ENCODE data around the gene MUC5B. TPM values are rescaled to one million over a fixed set of nuclear protein-coding genes. Genes with fewer than 3 reads are reported as not detected.

The MUC5B gene
- polyA plus RNA-seq, 1 donor from 2014 or later: not detected

GRCh38 chr11:1230121-1230455 lies 7.2 kb downstream of the MUC5B start:
- Mint-ChIP-seq H3K4me1 (peaks cover 0 to 1% (median 0%) of the 10 kb centered on the region in 3 donors), H3K27me3 (no peaks in the 10 kb centered on the region), H3K4me3 (no peak overlapping the region), H3K27ac (no peak overlapping the region), H3K36me3 (no peaks in the 10 kb centered on the region), H3K9me3 (no peaks in the 10 kb centered on the region)

- peaks cover 0 to 1% (median 0%) of the 10 kb centered on the region in 3 donors for H3K4me1 Mint-ChIP-seq
- H3K27ac Mint-ChIP-seq: no peak overlapping the region
- no peaks in the 10 kb centered on the region for H3K9me3 Mint-ChIP-seq
- H3K4me3 Mint-ChIP-seq: no peak overlapping the region
- no peaks in the 10 kb centered on the region for H3K27me3 Mint-ChIP-seq
- H3K36me3 Mint-ChIP-seq: no peaks in the 10 kb centered on the region
These were observed 7.9 kb downstream of the MUC5B start for GRCh38 chr11:1230456-1231395.

GRCh38 chr11:1231396-1232020 lies 8.6 kb downstream of the MUC5B start:
- peaks cover 0 to 1% (median 0%) of the 10 kb centered on the region in 3 donors for H3K4me1 Mint-ChIP-seq
- no peaks in the 10 kb centered on the region for H3K9me3 Mint-ChIP-seq
- H3K27ac Mint-ChIP-seq: no peak overlapping the region
- no peak overlapping the region for H3K4me3 Mint-ChIP-seq
- H3K36me3 Mint-ChIP-seq: no peaks in the 10 kb centered on the region
- no peaks in the 10 kb centered on the region for H3K27me3 Mint-ChIP-seq

- no peaks in the 10 kb centered on the region for H3K27me3 Mint-ChIP-seq
- H3K9me3 Mint-ChIP-seq: no peaks in the 10 kb centered on the region
- peaks cover 0 to 1% (median 0%) of the 10 kb centered on the region in 3 donors for H3K4me1 Mint-ChIP-seq
- H3K36me3 Mint-ChIP-seq: no peaks in the 10 kb centered on the region
- H3K27ac Mint-ChIP-seq: no peak overlapping the region
- H3K4me3 Mint-ChIP-seq: no peak overlapping the region
These were observed 9.4 kb downstream of the MUC5B start for GRCh38 chr11:1232021-1232882.

GRCh38 chr11:1232883-1233321 lies 10.0 kb downstream of the MUC5B start:
- no peak overlapping the region for H3K4me3 Mint-ChIP-seq
- H3K36me3 Mint-ChIP-seq: no peaks in the 10 kb centered on the region
- H3K4me1 Mint-ChIP-seq: peaks cover 0 to 1% (median 0%) of the 10 kb centered on the region in 3 donors
- H3K27ac Mint-ChIP-seq: no peak overlapping the region
- no peaks in the 10 kb centered on the region for H3K9me3 Mint-ChIP-seq
- H3K27me3 Mint-ChIP-seq: no peaks in the 10 kb centered on the region

GRCh38 chr11:1233351-1234053 lies 10.6 kb downstream of the MUC5B start:
- Mint-ChIP-seq H3K9me3 (no peaks in the 10 kb centered on the region), H3K27me3 (no peaks in the 10 kb centered on the region), H3K36me3 (no peaks in the 10 kb centered on the region), H3K4me3 (no peak overlapping the region), H3K27ac (no peak overlapping the region), H3K4me1 (peaks cover 0 to 1% (median 0%) of the 10 kb centered on the region in 3 donors)

GRCh38 chr11:1234054-1234720 lies 11.3 kb downstream of the MUC5B start:
- no peaks in the 10 kb centered on the region for H3K27me3 Mint-ChIP-seq
- no peak overlapping the region for H3K27ac Mint-ChIP-seq
- no peaks in the 10 kb centered on the region for H3K36me3 Mint-ChIP-seq
- H3K9me3 Mint-ChIP-seq: no peaks in the 10 kb centered on the region
- peaks cover 0 to 1% (median 0%) of the 10 kb centered on the region in 3 donors for H3K4me1 Mint-ChIP-seq
- no peak overlapping the region for H3K4me3 Mint-ChIP-seq

- no peak overlapping the region for H3K4me3 Mint-ChIP-seq
- no peaks in the 10 kb centered on the region for H3K9me3 Mint-ChIP-seq
- H3K27me3 Mint-ChIP-seq: no peaks in the 10 kb centered on the region
- H3K4me1 Mint-ChIP-seq: peaks cover 0 to 1% (median 0%) of the 10 kb centered on the region in 3 donors
- H3K27ac Mint-ChIP-seq: no peak overlapping the region
- H3K36me3 Mint-ChIP-seq: no peaks in the 10 kb centered on the region
These were observed 12.0 kb downstream of the MUC5B start for GRCh38 chr11:1234771-1235305.

GRCh38 chr11:1235306-1235900 lies 12.5 kb downstream of the MUC5B start:
- Mint-ChIP-seq H3K27ac (no peak overlapping the region), H3K4me3 (no peak overlapping the region), H3K9me3 (no peaks in the 10 kb centered on the region), H3K27me3 (no peaks in the 10 kb centered on the region), H3K4me1 (peaks cover 0 to 1% (median 0%) of the 10 kb centered on the region in 3 donors), H3K36me3 (no peaks in the 10 kb centered on the region)

GRCh38 chr11:1235901-1236315 lies 13.0 kb downstream of the MUC5B start:
- H3K27me3 Mint-ChIP-seq: no peaks in the 10 kb centered on the region
- no peaks in the 10 kb centered on the region for H3K36me3 Mint-ChIP-seq
- H3K9me3 Mint-ChIP-seq: no peaks in the 10 kb centered on the region
- H3K4me1 Mint-ChIP-seq: peaks cover 0 to 1% (median 0%) of the 10 kb centered on the region in 3 donors
- no peak overlapping the region for H3K27ac Mint-ChIP-seq
- no peak overlapping the region for H3K4me3 Mint-ChIP-seq

- no peak overlapping the region for H3K4me3 Mint-ChIP-seq
- H3K4me1 Mint-ChIP-seq: no peaks in the 10 kb centered on the region
- H3K36me3 Mint-ChIP-seq: no peaks in the 10 kb centered on the region
- H3K27me3 Mint-ChIP-seq: no peaks in the 10 kb centered on the region
- no peaks in the 10 kb centered on the region for H3K9me3 Mint-ChIP-seq
- H3K27ac Mint-ChIP-seq: no peak overlapping the region
These were observed 13.7 kb downstream of the MUC5B start for GRCh38 chr11:1236316-1237127.

GRCh38 chr11:1237128-1237580 lies 14.3 kb downstream of the MUC5B start:
- H3K36me3 Mint-ChIP-seq: no peaks in the 10 kb centered on the region
- no peaks in the 10 kb centered on the region for H3K27me3 Mint-ChIP-seq
- no peak overlapping the region for H3K27ac Mint-ChIP-seq
- no peak overlapping the region for H3K4me3 Mint-ChIP-seq
- H3K9me3 Mint-ChIP-seq: no peaks in the 10 kb centered on the region
- no peaks in the 10 kb centered on the region for H3K4me1 Mint-ChIP-seq

- H3K36me3 Mint-ChIP-seq: no peaks in the 10 kb centered on the region
- no peaks in the 10 kb centered on the region for H3K27me3 Mint-ChIP-seq
- H3K4me3 Mint-ChIP-seq: no peak overlapping the region
- no peaks in the 10 kb centered on the region for H3K9me3 Mint-ChIP-seq
- no peak overlapping the region for H3K27ac Mint-ChIP-seq
- H3K4me1 Mint-ChIP-seq: no peaks in the 10 kb centered on the region
These were observed 15.0 kb downstream of the MUC5B start for GRCh38 chr11:1237851-1238250.
